Stimulated activated CD8-positive, alpha-beta memory T cell treated with anti-CD3 and anti-CD28 coated beads, Interleukin-4, amount 100 ng/mL, for 48 hours (primary cell): Measurements from ENCODE around the gene BAG3.
A peak's percentile ranks its signal among the peaks of the same experiment; 100 is the strongest.

Source experiments
- DNase-seq: peaks from one replicate; pipeline ENCODE4 v3.0.0-alpha.2; 2020

The BAG3 gene

DNA sequence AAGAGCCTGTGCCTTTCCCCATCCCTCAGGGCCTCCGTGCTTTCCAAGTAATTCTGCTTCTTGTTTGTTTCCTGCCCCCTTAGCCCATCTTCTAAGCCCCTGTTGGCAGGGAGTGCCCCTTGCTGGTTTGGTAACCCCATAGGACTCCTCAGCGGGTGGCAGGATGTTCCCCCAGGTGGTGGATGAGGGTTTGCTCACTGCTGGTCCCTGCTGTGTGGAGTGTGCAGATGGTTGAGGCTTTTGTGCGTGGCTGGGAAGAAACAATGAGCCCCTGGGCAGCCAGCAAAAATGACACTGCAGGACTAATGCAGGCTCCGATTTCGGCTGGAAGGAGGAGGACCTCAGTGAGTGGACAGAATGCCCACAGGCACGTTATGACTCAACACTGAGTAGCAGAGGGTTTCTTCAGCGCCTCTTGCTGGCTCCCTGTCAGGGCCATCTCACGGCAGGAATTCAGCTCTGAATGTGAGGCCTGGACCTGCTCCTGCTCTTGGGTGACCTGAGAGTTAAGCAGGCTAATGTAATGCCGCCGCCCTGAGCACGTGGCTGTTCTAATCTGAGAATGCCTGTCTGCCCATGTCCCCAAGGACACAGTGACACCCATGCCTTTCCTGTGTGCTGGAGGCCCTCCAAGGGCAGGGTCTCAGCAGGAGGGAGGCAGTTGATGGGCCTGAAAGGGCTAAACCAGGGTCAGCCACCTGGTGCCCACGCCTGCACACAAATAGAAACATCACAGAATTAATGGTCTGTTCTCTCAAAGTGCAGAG, 16.6 kb downstream of the BAG3 start:
- DNase-seq = no peak

DNA sequence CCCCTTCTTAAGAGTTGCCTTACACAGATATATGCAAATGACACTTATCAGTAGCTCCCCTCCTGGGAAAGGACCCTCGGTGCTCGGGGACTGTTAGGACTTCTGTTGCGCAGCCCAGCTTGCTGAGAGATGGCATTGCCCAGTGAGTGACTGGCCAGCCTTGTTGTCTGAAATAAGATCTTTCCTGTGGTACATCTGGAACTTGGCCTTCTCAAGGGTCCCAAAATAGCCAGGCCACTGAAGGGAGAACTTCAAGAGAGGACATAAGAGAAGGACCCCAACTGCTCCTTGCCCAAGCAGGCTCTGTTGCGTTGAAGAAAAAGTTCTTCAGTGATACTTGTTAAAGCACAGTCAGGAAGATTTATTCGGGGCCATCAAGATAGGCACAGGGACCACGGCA, 17.3 kb downstream of the BAG3 start:
- no peak for DNase-seq

DNA sequence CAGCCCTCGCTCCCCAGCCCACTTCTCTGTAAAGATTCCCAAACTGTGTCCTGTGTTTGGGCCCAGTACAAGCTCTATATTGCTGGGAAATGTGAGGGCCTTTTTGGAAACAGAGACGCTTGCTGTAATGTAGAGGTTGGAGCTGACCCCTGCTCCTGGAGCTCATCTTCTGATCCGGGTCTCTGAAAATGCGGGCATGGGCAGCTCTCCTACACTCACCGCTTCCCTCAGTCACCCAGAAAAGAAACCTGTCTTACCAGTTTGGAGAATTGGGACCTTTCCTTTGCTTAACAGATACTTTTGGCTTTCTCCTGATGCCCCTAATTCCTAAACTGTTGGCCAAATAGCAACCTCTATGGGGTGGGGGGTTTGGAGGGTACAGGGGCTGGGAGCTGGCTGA, 18.2 kb downstream of the BAG3 start:
- DNase-seq = no peak

DNA sequence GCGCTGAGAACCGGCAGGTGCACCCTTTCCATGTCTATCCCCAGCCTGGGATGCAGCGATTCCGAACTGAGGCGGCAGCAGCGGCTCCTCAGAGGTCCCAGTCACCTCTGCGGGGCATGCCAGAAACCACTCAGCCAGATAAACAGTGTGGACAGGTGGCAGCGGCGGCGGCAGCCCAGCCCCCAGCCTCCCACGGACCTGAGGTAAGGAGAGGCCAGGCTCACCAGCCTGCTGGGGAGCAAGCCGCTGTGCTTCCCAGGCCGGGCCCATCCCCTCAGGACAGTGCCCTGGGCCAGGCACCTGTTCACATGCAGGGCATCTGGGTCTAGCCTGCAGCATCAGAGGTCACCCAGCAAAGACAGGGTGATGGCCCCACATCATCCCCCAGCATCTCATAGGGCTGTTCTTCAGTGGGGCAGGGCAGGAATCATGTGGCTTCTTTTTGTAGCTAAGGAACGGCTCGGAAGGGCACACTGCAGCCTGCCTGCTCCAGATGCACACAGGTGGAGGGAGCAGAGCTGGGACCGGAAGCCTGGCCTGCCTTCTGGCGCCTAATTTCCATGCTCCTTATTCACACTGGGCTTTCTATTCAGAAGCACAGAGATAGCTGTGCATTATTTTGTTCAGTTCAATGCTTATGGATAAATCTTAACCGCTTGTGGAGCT, 18.9 kb downstream of the BAG3 start:
- DNase-seq = no peak

DNA sequence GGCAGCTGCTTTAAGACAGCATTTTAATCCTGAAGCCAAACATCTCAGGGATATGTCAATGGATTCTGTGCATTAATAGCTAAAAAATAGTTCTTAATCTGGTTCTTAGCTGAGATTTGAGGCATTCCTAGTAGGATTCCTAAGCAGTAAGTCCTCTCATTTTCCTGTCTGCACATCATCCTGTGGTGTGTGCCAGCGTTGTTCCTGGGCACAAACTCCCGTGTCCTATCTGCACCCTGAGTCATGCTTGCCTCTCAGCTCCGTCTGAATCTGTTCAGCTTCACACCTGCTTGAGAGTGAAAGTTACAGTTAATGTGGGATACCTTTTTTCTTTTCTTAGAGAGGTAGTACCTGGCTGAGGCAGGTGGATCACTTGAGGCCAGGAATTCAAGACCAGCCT, 19.5 kb downstream of the BAG3 start:
- no peak for DNase-seq

DNA sequence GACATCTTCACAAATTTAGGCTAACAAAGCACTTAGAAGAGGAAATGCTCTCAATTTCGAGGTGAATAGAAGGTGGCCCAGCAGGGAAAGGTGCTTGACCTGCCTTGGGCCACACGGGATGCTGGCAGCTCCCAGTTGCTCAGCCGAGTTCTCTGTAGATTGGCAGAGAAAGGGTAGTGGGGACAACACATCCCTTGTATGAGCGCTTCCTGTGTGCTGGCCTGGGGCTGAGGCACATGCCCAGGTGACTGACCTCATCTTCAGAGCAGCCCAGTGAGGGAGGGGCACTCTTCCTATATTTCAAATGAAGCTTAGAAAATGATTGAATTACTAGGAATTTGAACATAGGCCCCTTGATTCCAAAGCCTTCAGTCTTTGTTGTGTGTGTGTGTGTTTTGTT, 20.2 kb downstream of the BAG3 start:
- DNase-seq = no peak

DNA sequence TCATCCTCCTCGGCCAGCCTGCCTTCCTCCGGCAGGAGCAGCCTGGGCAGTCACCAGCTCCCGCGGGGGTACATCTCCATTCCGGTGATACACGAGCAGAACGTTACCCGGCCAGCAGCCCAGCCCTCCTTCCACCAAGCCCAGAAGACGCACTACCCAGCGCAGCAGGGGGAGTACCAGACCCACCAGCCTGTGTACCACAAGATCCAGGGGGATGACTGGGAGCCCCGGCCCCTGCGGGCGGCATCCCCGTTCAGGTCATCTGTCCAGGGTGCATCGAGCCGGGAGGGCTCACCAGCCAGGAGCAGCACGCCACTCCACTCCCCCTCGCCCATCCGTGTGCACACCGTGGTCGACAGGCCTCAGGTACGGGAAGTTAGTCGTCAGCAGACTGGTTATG, 21.1 kb downstream of the BAG3 start:
- no peak for DNase-seq

DNA sequence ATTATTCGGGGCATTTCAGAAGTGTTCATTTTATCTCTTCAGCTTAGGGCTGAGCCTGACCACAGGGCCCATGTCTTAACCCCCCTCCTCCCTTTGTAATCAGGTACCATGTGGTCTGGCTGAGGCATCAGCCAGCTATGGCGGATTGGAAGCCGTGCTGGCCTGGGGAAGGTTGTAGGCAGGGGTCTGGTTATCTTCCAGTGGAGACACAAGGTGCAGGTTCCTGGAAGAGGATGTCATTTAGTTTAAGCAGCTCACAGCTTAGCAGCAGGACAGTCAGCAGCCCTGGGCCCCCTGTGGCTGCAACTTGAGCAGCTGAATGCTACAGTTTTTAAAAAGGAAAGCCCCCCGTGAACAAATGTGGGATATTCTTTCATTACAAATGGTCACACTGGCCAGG, 22.1 kb downstream of the BAG3 start:
- DNase-seq = no peak

DNA sequence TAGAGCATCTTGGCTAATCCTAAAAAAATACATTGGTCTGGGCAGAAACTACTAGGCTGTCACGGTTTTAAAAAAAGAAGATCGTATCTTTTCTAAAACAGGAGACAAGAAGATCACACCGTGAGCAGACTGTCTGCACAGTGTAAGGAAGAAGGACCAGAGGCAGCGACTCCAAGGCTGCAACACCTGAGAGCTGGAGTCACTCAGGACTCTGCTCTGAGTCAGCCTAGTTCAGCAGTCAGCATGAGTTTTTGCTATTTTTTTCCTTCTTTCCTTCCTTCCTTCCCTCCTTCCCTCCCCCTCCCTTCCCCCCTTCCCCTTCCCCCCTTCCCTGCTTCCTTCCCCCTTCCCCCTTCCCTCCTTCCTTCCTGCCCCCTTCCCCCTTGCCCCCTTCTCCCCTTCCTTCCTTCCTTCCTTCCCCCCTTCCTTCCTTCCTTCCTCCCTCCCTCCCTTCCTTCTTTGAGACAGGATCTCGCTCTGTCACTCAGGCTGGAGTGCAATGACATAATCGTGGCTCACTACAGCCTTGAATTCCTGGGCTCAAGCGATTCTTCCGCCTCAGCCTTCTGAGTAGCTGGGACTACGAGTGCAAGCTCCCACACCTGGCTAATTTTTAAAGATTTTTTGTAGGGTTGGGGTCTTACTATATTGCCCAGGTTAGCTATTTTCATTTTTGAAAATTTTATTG, 24.4 kb downstream of the BAG3 start:
- DNase-seq = no peak

DNA sequence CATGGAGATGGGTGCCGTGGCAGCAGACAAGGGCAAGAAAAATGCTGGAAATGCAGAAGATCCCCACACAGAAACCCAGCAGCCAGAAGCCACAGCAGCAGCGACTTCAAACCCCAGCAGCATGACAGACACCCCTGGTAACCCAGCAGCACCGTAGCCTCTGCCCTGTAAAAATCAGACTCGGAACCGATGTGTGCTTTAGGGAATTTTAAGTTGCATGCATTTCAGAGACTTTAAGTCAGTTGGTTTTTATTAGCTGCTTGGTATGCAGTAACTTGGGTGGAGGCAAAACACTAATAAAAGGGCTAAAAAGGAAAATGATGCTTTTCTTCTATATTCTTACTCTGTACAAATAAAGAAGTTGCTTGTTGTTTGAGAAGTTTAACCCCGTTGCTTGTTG, 25.9 kb downstream of the BAG3 start:
- DNase-seq = no peak

DNA sequence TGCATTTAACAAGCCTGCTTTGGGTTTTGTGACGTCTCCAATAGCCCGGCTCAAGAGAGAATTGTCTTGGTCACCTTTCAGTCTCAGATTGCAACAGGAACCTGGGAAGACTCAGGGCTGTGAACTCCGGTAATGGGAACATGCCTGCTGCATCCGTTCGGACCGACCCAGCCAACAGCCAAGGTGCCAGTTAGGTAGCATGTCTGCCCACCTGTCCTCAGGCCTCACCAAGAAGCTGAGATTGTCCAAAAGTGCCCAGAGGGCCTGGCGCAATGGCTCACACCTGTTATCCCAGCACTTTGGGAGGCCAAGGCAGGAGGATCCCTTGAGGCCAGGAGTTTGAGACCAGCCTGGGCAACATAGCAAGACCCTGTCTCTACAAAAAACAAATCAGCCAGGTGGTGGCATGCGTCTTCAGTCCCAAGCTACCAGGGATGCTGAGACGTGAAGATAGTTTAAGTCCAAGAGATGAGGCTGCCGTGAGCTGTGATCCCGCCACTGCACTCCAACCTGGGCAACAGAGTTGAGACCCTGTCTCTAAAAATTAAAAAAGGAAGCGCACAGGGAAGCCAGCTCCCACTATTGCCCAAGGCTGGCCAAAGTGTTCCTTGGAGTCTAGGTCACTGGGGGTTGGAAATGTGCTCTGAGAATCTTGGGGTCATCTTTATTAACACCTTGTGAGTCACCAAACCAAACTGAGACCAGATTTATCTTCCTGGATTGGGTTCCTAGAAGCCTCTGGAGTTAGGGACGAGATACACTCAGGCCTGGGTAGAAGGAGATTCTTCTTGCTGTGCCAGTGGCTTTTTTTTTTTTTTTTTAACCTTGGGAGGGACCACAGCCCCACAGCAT, 26.9 kb downstream of the BAG3 start:
- DNase-seq = no peak

DNA sequence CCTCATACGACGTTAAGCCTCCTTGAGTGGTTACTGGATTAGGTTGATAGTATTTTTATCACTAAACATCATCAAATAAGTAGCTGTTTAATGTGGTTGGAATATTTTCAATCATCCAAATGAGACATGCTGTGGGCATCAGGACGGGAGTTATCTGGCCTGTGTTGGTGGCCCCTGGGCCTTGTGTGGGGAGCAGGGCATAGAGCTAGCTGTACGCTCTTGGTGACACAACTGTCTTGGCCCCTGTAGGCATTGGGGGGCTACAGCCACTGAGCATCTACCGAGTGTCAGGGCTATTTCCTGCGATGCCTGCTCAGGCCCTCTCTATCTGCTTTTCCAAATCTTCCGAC, 28.3 kb downstream of the BAG3 start:
- no peak for DNase-seq

DNA sequence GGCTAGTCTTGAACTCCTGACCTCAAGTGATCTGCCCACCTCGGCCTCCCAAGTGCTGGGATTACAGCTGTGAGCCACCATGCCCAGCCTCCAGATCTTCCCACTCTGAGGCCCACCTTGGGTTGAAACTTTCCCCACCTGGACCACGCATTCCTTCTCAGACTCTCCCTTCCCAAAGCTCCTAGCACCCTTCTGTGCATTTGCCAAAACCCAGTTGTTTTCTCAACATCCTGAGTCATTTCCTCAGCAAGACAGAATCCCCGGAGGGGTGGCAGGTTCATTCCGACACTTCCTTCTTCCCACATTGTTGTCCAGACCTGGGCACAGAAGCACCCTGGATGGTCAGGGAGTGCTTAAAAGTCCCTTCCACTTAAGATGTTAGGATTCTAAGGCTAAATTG, 28.9 kb downstream of the BAG3 start:
- DNase-seq = no peak

DNA sequence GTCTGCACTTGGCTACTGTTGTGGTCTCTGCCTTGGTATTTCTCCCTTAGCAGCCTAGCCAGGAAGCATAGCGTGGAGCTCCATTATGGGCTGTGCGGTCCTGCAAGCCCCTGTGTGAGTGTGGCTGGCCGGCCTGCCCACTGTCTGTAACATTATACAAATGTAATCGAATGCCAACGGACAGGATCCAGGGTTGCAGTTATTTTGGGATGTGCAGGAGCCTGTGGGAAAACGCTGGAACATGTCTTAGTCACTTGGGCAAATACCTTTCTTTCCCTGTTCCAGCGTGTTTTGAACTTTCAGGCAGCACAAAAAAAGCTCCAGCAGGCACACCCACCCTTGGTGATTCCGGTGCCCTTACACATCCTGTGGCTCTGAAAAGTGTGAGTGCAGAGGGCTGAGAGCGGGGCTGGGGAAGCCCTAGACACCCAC, 29.5 kb downstream of the BAG3 start:
- DNase-seq = no peak

DNA sequence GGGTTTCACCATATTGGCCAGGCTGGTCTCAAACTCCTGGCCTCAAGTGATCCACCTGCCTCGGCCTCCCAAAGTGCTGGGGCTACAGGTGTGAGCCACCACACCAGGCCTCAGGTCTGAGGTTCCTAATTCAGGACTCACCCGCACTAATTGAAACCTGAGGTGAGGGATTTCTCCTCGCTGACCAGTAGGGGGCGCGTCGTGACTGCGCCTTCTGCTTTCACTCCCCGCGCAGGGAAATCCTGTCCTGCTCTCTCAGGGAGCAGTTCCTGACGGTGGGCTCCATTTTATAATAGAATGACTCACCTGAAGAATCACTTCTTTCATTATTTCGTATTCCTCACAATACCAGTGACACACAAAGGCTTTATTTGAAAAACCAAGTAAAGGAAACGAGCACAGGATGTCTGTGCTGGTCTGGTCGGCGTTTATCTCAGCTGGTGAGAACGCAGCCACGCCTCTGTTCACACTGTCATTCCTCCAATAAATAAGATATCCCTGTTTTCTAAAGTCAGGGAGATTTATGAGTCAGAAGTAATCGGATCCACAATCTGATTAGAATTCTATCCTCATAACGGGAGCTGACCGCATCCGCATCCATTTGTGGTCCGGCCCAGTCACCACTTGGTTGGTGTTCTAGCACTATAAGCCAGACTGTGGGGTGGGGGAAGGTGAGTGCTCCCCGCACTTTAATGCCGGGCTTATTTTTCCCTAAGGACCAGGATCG, 35.4 kb downstream of the BAG3 start:
- peak; percentile 90 for DNase-seq

DNA sequence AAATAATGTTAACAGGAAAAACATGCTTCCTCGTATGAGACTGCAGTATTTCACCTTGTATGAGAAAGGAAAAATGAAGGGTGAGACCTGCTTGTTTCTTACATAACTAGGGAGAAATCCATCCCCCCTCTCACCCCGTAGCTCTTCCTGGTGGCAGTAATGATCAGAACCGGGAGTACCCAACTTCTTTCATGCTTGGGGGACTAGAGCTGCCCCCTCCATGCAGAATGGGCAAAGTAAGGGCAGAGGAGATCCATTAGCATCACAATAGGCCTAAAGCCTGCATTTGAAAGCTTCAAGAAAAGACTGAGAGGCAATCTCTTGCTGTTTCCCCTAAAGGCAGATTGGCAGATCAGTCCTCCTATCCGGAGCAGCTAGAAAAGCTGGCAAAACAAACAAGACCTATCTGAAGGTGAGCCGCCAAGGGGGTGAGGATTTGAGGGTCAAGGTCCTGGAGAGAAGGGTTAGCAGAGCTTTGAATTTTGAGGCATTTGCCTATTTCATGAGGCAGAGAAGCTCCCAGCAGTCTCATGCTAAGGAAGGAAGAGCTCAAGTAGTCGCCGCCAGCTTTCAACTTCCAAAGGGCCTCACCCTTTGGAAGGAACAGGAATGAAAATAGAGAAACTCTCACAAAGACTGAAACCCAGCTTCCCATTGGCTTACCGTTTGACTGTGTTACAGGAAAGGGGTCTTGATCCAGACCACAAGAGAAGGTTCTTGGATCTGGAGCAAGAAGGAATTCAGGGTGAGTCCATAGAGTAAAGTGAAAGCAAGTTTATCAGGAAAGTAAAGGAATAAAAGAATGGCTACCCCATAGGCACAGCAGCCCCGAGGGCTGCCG, 36.2 kb downstream of the BAG3 start:
- no peak for DNase-seq

DNA sequence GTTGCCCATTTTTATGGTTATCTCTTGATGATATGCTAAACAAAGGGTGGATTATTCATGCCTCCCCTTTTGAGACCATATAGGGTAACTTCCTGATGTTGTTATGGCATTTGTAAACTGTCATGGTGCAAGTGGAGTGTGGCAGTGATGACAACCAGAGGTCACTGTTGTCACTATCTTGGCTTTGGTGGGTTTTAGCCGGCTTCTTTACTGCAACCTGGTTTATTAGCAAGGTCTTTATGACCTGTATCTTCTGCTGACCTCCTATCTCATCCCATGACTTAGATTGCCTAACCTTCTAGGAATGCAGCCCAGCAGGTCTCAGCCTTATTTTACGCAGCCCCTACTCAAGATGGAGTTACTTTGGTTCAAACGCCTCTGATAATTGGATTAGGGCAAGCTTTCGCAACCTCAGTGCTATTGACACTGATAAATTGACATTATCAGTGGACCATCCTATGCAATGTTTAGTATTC, 36.9 kb downstream of the BAG3 start:
- DNase-seq = no peak

DNA sequence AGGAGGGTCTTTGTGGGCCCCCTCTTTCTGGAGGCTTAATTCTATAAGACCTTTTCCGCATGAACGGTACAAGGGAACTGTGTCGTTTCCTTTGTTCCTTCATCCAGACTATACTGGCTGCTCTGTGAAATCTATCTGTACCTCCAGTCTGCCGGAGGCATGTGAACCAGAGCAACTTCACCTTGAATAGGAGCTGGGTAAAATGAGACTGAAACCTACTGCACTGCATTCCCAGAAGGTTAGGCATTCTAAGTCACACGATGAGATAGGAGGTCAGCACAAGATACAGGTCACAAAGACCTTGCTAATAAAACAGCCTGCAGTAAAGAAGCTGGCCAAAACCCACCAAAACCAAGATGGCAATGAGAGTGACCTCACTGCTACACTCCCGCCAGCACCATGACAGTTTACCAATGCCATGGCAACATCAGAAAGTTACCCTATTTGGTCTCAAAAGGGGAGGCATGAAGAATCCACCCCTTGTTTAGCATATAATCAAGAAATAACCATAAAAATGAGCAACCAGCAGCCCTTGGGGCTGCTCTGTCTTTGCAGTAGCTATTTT, 37.9 kb downstream of the BAG3 start:
- DNase-seq = no peak

DNA sequence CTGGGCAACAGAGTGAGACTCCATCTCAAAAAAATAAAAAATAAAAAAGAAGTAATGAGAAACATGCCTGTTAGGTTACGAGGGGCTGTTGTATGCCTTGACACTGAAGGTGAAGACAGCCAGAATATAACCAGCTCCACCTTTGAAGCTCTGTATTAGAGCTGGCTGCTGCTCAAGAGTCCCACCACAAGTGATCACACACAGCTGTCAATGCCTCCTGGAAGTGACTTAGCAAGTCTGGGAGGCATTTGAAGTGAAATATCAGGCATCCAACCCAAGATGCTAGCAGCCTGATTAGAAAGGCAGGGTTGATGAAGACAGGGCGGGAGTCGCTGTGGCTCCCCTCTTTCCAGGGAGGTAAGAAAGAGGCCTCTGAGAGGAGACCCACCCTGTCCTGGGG, 40.5 kb downstream of the BAG3 start:
- no peak for DNase-seq

DNA sequence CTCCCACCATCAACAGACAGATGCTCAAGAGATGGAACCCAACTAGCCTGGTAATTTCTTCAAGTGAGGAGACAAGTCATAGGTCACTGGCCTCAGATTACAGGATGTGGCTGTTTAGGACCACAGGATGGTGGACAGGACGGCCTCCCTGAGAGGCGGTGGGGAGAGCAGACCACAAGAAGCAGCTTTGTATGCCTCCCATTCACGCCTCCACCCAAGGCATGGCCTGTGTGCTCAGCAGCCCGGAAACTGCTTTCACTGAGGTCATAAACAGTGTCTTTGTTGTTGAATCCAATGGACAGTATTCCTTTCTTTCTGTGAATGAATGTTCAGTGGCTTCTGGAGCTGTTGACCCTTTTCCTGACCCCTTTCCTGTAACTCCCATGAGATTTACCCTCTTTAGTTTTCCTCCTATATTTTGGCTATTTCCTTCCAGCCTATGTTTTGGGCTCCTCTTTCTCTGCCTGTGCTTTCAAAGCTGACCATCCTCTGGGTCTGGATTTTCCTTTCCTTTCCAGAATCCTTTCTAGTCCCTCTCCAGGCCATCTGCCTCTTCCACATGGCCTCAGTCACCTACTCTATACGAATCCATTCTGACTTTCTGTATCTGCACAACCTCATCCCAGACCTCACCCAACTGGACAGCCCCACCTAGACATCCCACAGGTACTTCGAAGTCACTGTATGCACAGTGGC, 42.2 kb downstream of the BAG3 start:
- DNase-seq = no peak

DNA sequence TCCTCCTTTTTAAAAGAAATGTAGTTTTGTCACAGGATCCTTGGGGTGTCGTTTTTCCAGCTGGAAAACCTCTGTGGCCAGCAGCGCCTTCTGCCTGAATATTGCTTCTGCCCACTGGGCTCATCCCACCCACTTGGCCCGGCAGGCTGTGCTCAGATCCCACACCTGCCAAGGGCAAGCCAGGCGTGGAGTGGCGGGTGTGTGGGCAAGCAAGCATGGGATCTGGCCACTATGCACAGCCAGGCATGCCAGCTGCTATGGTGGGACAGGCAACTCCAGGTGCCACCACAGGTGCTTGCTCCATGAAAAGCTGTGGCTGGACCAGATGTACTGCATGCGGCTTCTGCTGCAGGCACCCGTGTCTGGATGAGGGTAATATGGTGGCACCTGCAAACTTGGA, 43.4 kb downstream of the BAG3 start:
- no peak for DNase-seq
